ENCODE measurements around the gene ATP13A5. TPM values are rescaled to one million over a fixed set of nuclear protein-coding genes. Genes with fewer than 3 reads are reported as not detected.

The ATP13A5 gene
- total and polyA plus RNA-seq, 8 donors, result 0.55 to 2.0 TPM; not detected in 6

- H3K27ac ChIP-seq, result no peak overlapping the region
- 71 to 83% (median 83%) methylated on average over 6 of the region's 6 CpGs for WGBS, 5 donors
- no peak overlapping the region for H3K4me3 ChIP-seq
- H3K9me3 ChIP-seq, result no peaks in the 10 kb centered on the region
- no peaks in the 10 kb centered on the region for H3K27me3 ChIP-seq
- DNase-seq, result no peak
- no peaks in the 10 kb centered on the region for H3K4me1 ChIP-seq
- H3K36me3 ChIP-seq, result peaks cover 4 to 18% (median 11%) of the 10 kb centered on the region in 4 donors
- intact Hi-C loops (cut with DNase I; ENCODE audit: low total_unique reads), result no loop called here
- no peak for TF ChIP-seq CTCF (IDR thresholded peaks at IDR 0.05)
These were observed 28.6 kb upstream of the ATP13A5 start for GRCh38 chr3:193407112-193407511.

DNA sequence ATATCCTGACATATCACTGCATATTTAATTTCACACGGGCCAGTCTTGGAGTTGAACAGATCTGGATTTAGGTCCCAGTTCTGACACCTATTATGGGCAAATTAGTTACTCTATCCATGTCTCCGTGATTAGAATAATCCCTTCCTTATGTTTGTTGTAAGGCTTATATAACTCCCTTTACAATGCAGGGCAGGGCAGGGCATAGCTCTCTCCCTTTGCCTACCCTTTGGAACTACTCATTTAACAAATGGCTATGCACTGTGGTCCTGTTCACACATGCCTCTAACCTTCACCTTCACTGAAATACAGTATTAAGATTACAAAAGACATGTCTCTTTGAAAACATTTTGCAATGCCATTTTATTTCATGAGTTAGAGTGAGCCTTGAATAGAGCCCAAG, 24.8 kb upstream of the ATP13A5 start:
- DNase-seq, result no peak
- intact Hi-C loops (cut with DNase I; ENCODE audit: low total_unique reads), result no loop called here
- Histone ChIP-seq H3K9me3 (no peaks in the 10 kb centered on the region), H3K36me3 (peaks cover 0 to 17% (median 5%) of the 10 kb centered on the region in 4 donors), H3K27ac (no peak overlapping the region), H3K4me3 (no peak overlapping the region), H3K4me1 (no peaks in the 10 kb centered on the region), H3K27me3 (no peaks in the 10 kb centered on the region)
- TF ChIP-seq CTCF (IDR thresholded peaks at IDR 0.05) (no peak), EP300 (IDR thresholded peaks at IDR 0.05) (no peak), POLR2A (IDR thresholded peaks at IDR 0.05) (no peak), POLR2AphosphoS5 (IDR thresholded peaks at IDR 0.05) (no peak)
- 90 to 93% (median 91%) methylated on average over 2 of the region's 2 CpGs for WGBS, 5 donors

DNA sequence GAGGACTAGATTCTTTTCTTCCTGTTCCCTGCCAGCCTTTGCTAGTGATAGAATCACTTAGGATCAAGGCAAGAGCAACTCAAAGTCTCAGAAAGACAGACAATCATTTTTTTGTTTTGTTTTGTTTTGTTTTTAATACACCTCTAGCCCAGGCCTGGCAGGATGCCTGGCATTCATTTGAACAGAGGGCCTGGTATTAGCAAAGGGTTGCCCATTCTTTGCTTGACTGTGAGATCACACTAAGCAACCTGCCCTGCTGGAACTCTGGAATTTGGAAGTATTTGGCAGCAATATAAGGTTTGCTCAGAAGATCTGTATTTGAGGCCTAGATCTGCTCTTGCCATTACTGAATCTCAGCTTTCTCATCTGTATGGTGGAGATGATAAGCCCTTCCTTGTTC, 21.8 kb upstream of the ATP13A5 start:
- Histone ChIP-seq H3K27ac (no peak overlapping the region), H3K36me3 (peaks cover 0 to 12% (median 3%) of the 10 kb centered on the region in 4 donors), H3K4me1 (no peaks in the 10 kb centered on the region), H3K9me3 (no peaks in the 10 kb centered on the region), H3K4me3 (no peak overlapping the region), H3K27me3 (no peaks in the 10 kb centered on the region)
- no peak for DNase-seq
- TF ChIP-seq EP300 (IDR thresholded peaks at IDR 0.05) (no peak), POLR2AphosphoS5 (IDR thresholded peaks at IDR 0.05) (no peak), CTCF (IDR thresholded peaks at IDR 0.05) (no peak), POLR2A (IDR thresholded peaks at IDR 0.05) (no peak)
- intact Hi-C loops (cut with DNase I; ENCODE audit: low total_unique reads), result no loop called here

- WGBS, 5 donors, result 61 to 82% (median 75%) methylated on average over 5 to 7 of the region's 7 CpGs
- Histone ChIP-seq H3K4me1 (no peaks in the 10 kb centered on the region), H3K9me3 (no peaks in the 10 kb centered on the region), H3K27me3 (no peaks in the 10 kb centered on the region), H3K27ac (no peak overlapping the region), H3K36me3 (no peaks in the 10 kb centered on the region), H3K4me3 (no peak overlapping the region)
- intact Hi-C loops (cut with DNase I; ENCODE audit: low total_unique reads), result no loop called here
- DNase-seq, result no peak
- TF ChIP-seq POLR2A (IDR thresholded peaks at IDR 0.05) (no peak), POLR2AphosphoS5 (IDR thresholded peaks at IDR 0.05) (no peak), CTCF (IDR thresholded peaks at IDR 0.05) (no peak), EP300 (IDR thresholded peaks at IDR 0.05) (no peak)
These were observed 18.1 kb upstream of the ATP13A5 start for GRCh38 chr3:193396451-193397244.
